ENCODE data around the gene ATP11C.

DNA sequence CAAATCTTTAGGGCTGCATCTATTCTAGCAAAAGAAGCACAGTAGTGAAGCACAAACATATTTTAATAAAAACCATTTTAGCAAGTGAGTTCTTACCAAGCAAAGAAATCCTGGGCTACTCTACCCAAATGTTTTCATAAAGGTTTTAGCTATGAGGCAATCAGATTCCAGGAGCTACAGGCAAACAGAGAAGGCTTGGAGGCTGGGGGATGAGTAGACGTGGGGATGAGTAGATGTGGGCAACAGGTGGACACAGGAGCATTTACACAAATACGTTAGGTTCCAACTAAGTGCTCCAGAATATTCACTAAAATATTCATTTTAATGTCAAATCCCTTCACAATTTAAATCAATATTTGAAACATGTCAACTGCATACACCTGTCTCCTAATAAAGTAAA, 34.5 kb downstream of the ATP11C start:
- TF ChIP-seq POLR2AphosphoS5 (IDR thresholded peaks at IDR 0.05; ENCODE audit: low read depth) (no peak), CTCF (conservative IDR thresholded peaks at IDR 0.05; ENCODE audit: low read depth in 2 of 2) (no peak), EZH2phosphoT487 (IDR thresholded peaks at IDR 0.05; ENCODE audit: unreplicated experiment) (no peak)
- TF ChIP-seq, protein P1, sequence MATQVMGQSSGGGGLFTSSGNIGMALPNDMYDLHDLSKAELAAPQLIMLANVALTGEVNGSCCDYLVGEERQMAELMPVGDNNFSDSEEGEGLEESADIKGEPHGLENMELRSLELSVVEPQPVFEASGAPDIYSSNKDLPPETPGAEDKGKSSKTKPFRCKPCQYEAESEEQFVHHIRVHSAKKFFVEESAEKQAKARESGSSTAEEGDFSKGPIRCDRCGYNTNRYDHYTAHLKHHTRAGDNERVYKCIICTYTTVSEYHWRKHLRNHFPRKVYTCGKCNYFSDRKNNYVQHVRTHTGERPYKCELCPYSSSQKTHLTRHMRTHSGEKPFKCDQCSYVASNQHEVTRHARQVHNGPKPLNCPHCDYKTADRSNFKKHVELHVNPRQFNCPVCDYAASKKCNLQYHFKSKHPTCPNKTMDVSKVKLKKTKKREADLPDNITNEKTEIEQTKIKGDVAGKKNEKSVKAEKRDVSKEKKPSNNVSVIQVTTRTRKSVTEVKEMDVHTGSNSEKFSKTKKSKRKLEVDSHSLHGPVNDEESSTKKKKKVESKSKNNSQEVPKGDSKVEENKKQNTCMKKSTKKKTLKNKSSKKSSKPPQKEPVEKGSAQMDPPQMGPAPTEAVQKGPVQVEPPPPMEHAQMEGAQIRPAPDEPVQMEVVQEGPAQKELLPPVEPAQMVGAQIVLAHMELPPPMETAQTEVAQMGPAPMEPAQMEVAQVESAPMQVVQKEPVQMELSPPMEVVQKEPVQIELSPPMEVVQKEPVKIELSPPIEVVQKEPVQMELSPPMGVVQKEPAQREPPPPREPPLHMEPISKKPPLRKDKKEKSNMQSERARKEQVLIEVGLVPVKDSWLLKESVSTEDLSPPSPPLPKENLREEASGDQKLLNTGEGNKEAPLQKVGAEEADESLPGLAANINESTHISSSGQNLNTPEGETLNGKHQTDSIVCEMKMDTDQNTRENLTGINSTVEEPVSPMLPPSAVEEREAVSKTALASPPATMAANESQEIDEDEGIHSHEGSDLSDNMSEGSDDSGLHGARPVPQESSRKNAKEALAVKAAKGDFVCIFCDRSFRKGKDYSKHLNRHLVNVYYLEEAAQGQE (IDR thresholded peaks at IDR 0.05; ENCODE audit: unreplicated experiment) = no peak

Measured in GM23338 (cell line).